ENCODE results near the gene RTN4R. TPM values are rescaled to one million over a fixed set of nuclear protein-coding genes. Genes with fewer than 3 reads are reported as not detected.
"Not testable (repeated sequence)": the region's sequence is repeated elsewhere in the genome, so short reads cannot be mapped to it uniquely, and the experiment has no call there.

RTN4R gene
- total RNA-seq, 1 donor from 2014 or later = 2.0 TPM

DNA sequence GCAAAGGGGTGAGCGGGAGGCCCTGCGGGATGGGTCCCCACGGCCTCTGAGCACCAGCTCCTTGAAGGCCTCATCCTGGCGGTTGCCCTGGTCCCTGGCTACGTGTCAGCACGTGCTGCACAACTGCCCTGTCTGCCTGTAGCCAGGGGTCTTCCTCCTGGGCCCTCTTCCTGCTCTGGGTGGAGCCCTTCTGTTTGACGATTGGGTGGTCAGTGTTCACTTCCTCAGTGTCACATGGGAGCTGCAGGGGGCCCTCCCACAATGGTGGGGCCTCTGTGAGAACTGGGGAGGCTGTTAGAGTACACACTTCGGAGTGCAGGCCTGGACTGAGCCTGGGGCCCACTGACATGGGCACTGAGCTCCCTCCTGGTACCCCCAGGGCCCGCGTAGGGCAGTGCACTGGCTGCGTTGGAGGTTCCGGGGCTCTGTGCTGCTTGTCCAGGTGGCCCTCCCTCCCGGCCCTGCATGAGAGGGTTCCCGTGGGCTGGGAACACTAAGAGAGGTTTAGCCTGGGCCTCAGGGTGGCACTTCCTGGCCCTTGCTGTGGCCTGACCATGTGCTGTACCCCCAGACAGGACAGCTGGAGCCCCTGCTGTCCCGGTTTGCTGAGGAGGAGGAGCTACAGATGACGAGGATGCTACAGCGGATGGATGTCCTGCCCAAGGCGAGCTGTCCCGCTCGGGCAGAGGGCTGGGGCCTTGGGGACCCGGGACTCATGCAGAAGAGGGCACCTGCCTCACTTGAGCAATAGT, 38.0 kb upstream of the RTN4R start:
- intact Hi-C loops (cut with micrococcal nuclease) = no loop called here

DNA sequence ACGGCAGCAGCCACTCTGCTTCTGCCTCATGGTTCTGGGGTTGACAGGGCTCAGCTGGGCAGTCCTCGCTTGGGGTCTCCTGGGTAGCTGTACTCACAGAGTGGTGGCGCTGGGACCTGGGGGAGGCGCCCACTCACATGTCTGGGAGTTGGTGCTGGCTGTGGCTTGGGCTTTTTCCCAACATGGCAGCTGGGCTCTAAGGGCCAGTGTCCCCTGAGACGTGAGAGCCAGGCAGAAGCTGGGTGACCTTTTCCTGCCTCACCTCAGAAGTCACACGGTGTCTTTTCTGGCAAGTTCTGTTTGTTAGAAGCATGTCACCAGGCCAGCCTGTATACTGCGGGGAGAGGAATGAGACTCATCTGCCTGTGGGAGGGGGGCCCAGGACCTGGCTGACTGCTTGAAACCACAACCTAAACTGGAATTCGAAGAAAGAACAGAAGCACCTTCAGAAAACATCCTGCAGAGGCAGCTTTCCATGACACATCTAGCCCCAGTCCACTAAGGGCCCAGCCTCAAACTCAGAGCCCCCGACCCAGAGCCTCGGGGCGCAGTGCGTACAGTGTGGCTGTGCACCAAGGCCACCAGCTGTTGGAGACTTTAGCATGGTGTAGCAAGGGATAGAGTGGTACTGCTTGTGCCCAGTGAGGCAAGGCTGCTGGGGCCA, 37.2 kb upstream of the RTN4R start:
- intact Hi-C loops (cut with micrococcal nuclease) = not testable (repeated sequence)

DNA sequence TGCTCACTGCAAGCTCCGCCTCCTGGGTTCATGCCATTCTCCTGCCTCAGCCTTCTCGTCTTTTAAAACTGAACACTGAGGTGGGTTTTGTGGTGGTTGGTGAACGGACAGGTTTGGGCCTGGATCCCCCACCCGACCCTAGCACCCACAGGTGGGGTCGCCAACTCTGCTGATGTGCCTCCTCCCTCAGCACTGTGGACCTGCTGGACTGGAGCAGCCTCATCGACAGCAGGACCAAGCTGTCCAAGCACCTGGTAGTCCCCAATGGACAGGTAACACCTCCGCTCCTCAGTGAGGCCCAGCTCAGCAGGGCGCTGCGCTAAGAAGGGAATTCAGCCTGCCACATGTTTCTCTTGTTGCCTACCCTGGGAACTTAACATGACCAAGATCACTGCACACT, 36.5 kb upstream of the RTN4R start:
- intact Hi-C loops (cut with micrococcal nuclease) = no loop called here

DNA sequence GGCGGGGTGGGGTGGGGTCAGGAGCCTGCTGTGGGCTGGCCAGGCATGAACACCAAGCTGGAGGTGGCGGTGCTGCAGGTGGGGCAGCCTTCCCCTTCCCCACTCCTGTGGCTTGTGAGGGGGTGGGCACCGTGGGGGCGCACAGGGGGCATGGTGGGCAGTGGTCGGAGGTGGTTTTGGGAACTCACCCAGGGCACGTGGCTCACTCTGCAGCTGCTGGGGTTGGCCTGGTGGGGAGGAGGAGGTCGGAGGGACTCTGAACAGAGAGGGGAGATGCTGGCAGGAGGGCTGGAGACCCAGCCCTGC, 35.1 kb upstream of the RTN4R start:
- intact Hi-C loops (cut with micrococcal nuclease) = not testable (repeated sequence)

DNA sequence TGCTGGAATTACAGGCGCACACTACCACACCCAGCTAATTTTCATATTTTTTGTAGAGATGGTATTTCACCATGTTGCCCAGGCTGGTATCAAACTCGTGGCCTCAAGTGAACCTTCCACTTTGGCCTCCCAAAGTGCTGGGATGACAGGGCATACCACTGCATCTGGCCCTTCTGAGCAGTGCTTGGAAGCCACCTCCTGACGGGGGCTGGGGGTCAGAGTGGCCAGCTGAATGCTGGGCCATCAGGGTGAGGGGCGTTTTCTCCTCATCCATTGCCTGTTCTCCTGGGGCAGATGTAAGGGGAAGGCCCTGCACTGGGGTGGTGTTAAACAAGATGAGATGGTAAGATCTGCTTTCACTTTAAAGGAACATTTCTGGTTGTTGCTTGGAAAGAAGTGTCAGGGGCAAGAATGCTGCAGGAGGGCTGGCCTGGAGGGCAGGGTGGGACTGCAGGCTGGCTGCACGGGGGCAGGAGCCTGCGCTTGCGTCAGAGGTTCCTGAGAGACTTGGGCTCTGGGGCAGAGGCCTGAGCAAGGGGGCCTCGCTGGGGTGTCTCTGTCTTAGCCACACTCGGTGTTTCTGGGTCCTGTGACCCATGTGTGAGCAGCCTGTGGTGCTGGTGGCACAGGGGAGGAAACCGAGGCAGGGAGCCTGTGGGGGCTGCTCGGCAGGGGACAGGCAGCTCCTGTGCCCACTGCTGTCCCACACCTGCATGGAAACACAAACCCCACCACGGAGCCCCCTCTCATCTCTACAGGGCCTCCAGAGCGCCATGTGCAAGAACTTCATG, 34.5 kb upstream of the RTN4R start:
- intact Hi-C loops (cut with micrococcal nuclease) = no loop called here

DNA sequence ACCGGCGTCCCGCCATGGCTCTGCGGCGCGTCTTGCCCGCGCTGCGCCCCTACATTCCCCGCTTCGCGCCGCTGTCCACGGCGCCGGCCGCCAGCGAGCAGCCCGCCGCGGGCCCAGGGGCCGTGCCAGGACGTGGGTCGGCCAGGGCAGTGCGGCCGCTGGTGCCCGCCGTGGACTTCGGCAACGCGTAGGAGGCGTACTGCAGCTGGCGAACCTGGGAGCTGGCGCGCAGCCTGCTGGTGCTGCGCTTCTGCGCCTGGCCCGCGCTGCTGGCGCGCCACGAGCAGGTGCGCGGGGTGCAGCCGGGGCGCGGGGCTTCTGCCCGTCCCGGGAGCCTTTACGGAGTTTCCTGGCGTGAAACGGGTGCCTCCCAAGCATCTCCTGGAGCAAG, 31.6 kb upstream of the RTN4R start:
- intact Hi-C loops (cut with micrococcal nuclease) = loop anchor here (1.0 to 10.0 kb wide), 8 partner anchors 21 to 404 kb away; partner anchors contain the start of genes DGCR6L and ZDHHC8

DNA sequence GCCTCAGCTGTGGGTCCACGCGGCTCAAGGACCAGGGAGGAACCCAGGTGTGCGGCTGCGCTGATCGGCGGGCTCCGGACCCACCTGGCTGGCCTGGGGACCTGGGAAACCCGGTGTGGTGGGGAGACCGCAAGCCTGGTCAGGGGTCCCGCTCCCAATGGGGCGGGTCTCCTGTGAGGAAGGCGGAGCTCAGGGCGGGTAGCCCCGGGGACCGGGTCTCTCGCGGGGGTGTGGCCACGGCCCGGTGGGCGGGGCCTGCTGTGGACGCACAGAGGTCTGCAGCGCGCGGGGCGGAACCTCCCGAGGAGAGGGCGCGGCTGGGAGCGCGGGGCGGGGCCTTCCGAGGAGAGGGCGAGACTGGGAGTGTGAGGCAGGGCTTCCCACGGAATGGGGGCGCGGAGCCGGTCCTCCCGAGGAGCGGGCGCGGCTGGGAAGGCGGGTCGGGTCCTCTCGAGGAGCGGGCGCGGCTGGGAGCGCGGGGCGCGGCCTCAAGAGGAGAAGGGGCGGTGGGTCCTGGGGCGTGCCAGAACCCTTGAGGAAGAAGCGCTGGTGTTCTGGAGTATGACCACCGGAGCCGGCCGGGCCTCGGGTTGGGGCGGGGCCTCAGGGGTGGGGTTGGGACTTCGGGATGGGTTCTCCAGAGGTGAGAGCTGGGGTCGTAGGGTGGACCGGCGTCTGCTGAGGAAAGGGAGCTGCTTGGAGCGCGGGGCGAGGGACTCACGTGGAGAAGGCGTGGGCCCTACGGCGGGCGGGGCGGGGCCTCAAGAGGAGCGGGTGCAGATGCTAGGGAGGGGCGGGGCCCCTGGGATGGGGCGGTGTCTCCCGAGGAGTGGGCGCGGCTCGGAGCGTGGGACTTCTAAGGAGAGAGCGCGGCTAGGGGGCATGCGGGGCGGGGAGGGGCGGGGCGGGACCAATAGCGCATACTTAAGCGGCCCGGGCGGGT, 31.0 kb upstream of the RTN4R start:
- intact Hi-C loops (cut with micrococcal nuclease) = loop anchor here (1.0 to 10.0 kb wide), 8 partner anchors 21 to 404 kb away; partner anchors contain the start of genes DGCR6L and ZDHHC8

DNA sequence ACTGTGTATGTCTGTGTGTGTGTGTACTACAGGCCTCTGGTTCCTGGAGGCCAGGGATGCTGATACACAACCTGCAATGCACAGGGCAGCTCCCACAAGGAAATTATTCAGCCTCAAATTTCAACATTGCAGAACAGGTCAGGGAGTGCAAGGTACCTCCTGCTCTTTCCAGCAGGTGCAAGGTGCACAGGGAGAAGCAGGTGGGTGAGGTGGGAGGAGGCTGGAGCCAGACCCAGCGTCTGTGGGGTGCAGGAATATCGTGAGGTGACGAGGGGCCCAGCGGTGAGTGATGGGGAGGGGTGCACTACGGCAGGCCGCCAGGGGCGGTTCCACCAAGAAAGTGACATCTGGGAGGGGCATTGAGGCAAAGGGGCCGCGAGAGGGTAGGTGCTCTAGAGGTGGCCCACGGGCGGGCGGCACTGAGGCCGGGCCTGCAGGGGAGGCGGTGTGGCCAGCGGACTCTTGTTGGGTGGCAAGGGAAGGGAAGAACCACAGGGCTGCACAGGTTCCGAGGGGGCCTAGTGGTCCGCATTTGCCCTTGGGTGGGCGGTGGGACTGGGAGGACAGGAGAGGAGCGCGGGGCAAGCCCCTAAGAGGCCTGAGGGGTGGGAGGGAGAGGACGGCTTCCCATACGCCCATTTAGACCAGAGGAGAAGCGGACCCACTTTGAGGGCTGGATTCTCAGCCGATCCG, 30.1 kb upstream of the RTN4R start:
- intact Hi-C loops (cut with micrococcal nuclease) = loop anchor here (10.0 kb wide), 1 partner anchor 53 kb away; no protein-coding TSS in a partner anchor

DNA sequence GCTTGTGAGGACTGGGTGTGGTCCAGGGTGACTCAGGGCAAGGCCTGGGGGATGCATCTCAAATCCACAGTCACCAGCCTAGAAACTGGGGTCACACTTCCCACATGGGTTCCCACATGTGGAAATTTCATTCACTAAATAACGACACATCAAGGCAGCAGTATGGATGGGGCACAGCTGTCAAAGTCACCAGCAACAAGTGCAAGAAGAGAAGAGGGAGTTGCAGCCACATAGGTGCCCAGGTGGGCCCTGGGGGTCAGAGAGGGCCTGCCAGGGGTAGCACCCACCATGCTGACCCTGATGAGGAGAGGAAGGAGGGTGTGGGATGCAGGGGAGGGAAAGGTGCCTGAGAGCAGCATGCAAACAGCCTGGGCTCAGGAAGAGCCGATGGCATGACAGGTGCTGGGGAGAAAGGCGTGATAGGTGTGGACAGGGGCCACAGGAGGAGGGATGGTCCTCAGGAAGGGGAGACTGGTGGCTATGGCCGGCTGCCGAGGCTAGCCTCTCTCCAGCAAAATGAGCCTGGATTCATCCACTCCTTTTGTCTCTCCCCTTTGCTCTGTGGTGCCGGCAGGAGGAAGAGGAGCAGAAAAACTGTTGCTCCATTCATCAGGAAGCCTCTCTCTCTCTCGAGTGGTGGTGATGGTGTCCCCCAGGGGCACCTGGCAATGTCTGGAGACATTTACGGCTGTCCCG, 29.4 kb upstream of the RTN4R start:
- intact Hi-C loops (cut with micrococcal nuclease) = loop anchor here (10.0 kb wide), 1 partner anchor 53 kb away; no protein-coding TSS in a partner anchor

DNA sequence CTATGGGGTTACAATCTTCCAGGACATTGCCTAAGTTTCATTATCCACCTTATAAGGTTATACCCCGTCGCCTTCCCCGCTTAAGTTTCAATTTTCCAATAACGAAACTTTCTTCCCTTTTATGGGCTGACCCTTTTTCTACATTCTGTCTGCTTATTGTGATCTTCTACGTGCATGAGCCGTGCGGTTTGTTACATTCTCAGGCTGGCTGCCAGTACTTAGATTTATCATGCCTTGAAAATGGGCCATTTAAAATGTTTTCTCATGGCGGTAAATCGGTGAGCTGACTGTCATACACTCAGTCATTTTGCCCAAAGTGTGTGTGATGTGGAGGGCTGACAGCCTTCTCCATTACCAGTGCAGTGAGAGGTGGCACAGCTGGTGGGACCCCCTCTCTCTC, 28.5 kb upstream of the RTN4R start:
- intact Hi-C loops (cut with micrococcal nuclease) = loop anchor here (10.0 kb wide), 1 partner anchor 52 kb away; no protein-coding TSS in a partner anchor

DNA sequence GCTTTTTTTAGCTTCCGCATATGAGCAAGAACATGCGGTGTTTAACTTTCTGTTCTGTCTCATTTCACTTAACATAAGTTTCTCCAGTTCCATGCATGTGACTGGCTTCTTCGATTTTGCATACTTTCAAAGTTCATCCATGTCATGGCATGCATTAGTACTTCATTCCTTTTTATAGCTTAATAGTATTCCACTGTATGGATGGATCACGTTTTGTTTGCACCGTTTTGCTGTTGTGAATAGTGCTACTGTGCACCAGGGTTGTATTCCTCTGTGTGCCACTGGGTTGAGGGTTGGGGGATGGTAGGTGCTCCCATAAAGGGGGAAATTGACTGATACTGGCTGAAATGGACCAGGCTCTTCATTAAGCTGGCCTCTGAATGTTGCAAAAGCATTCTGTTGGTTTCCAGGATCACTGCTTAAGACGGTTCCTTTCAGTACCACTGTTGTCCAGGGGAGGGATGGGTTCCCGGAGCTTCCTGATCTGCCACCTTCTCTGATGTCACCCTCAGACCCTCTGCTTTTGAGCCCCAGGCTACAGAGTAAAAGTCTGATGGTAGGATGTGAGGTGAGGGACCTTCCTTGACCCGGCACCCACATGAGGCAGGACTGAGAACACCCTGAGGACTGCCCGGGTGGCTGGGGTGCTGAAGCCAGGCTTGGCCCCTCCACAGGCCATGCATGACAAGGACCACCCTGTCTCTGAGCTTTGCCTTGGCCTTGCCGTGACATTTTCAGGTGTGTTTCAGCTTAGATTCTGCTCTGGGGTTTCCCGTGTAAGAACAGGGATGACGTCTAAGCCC, 27.3 kb upstream of the RTN4R start:
- intact Hi-C loops (cut with micrococcal nuclease) = loop anchor here (10.0 kb wide), 1 partner anchor 51 kb away; no protein-coding TSS in a partner anchor

DNA sequence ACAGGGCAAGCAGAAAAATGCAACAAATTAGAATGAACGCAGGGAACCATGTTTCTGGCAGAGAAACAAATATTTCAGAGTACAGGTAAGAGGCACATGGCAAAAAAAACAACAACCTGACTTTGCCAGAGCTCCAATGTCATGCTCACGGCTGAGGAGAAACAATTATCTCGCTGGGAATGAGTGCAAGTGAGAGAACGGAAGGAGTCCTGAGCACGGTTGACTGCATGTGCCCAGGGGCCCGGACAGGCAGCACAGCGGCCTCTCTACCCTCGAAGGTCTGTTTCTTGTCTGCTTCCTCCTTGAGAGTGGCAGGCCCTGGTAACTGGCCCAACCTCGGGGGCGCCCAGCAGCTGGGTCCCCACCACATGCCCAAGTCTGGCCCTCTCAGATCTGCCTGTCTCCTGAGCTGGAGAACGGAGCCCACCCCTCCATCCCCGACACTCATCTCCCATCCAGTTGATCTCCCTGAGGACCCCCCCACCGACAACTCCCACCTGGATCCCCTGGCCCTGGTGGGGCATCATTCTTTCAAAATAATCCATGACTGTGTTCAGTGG, 24.6 kb upstream of the RTN4R start:
- intact Hi-C loops (cut with micrococcal nuclease) = loop anchor here (10.0 kb wide), 1 partner anchor 48 kb away; no protein-coding TSS in a partner anchor

DNA sequence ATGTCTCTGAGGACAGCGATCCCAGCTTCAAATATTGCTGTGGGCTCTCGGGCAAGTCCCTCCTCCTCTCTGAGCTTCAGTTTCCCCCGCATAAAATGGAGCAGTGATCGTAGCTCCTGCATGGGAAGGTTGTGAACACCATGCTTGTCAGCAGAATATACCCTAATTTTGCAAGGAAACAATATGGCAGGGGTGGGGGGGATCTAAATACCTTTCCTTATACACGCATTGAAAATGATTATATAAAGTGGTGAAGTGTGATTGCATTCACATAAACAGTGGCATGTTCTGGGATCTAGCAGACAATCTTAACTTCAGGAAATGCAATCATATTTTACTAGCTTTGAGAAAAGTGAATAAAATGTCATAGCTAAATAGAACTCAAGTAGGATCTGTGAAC, 24.0 kb upstream of the RTN4R start:
- intact Hi-C loops (cut with micrococcal nuclease) = loop anchor here (10.0 kb wide), 1 partner anchor 47 kb away; no protein-coding TSS in a partner anchor

DNA sequence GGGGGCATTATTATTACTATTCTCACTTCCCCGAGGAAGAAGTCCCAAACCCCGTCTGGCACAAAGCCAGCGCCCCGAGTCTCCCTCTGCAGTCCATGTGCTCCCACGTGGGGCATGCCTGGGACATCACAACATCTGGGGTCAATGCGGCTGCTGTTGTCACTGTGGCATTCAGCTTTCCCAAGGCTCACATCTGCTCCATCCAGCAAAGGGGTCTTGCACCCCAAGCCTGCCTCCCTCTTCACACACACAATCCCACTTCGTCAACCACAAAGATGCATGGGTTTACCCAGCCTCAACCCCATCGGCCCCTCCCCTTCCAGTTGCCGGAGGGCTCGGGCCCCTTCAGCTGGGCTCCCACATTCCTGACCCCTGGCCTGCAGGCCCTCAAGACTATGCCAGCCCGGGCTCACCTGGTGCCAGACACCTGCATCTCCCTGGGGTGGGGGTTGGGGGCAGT, 23.5 kb upstream of the RTN4R start:
- intact Hi-C loops (cut with micrococcal nuclease) = loop anchor here (10.0 kb wide), 1 partner anchor 47 kb away; no protein-coding TSS in a partner anchor

DNA sequence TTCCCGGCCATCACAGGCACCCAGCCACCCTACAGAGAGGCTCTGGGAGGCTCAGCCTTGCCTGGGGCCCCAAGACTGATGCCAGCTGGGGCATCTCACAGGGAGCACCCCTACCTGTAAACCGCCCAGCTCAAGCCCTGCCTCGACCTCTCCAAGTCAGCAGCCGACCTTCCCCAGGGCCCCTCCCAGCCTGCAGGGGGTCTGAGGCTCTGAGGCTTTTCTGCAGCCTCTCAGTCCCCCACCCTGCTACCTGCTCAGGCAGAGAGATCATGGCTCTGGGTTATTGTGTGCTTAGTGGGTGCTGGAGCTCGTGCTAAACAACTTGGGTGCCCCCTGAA, 23.1 kb upstream of the RTN4R start:
- intact Hi-C loops (cut with micrococcal nuclease) = loop anchor here (10.0 kb wide), 1 partner anchor 46 kb away; no protein-coding TSS in a partner anchor

DNA sequence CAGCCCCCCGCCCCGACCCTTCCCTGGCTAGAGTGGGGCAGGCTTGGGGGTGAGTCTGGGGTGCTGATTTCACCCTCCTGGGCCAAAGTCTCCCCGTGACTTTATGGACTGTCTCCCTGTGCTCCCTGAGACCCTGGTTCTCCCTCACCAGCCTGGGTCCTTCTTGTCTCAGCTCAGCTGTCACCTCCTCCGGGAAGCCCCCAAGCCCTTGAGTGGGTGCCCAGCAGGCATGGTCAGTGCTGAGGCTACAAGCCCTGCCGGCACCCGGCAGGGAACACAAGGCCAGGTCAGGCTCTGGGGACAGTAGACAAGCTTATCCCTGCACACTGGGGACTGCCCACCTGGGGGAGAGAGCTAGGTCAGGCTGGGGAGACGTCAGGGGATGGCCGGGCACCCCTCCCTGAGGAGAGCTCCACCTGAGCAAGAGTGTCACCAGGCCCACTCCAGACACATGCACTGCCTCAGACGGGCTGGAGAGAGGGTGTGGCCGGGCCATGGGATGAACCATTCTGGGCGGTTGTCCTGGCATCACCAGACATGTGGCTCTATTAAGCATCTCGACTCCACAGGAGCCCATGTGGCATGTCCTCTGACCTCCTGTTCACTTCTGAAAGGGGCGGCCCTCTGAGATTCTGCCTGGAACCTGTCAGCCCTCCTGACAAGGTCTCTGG, 22.6 kb upstream of the RTN4R start:
- intact Hi-C loops (cut with micrococcal nuclease) = loop anchor here (10.0 kb wide), 1 partner anchor 46 kb away; no protein-coding TSS in a partner anchor

DNA sequence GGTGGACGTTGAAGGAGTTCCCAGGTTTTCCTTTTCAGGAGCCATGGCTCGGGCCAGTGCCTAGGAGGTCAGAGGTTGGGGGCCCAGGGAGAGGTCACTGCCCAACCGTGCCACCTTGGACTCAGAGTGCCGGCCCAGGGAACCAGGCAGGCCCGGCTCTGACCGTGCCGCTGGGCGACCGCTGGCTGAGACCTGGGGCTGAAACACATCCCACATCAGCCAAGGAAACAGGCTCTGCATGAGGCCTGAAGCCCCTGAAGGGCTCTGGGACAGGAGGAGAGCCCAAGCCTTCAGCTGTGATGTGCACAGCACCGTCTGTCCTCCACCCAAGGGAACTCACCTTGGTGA, 21.9 kb upstream of the RTN4R start:
- intact Hi-C loops (cut with micrococcal nuclease) = loop anchor here (10.0 kb wide), 1 partner anchor 45 kb away; no protein-coding TSS in a partner anchor

Measured in T-helper 1 cell treated with Interleukin-12 subunit alpha and Interleukin-12 subunit beta and Interleukin-4 antibody, amounts not matched to agents 30 ng/mL and 1 ng/mL, for 36 hours (primary cell).